Skeletal muscle satellite cell (primary cell): ENCODE results near the gene COL18A1.

Experiments
- H3K27me3 ChIP-seq: 2 replicates; pipeline ENCODE4 v1.7.0; 2013; ENCODE audit warnings: low read length; ENCODE audit not compliant: control insufficient read depth, insufficient read depth
- H3K36me3 ChIP-seq: 2 replicates; pipeline ENCODE4 v1.7.0; 2013; ENCODE audit warnings: mild to moderate bottlenecking, control low read depth, low read length; ENCODE audit not compliant: insufficient read depth
- H3K4me1 ChIP-seq: 2 replicates; pipeline ENCODE4 v1.7.0; 2013; ENCODE audit warnings: low read length; ENCODE audit not compliant: control insufficient read depth, insufficient read depth
- H3K4me2 ChIP-seq: 2 replicates; pipeline ENCODE4 v1.7.0; 2013; ENCODE audit warnings: mild to moderate bottlenecking, low read length
- H3K4me3 ChIP-seq: 2 replicates; pipeline ENCODE4 v1.7.0; 2013; ENCODE audit warnings: low read length
- H3K9ac ChIP-seq: 2 replicates; pipeline ENCODE4 v1.7.0; 2013; ENCODE audit warnings: mild to moderate bottlenecking, low read depth, low read length, moderate library complexity
- H3K9me3 ChIP-seq: replicated peaks from 2 replicates; pipeline ENCODE4 v1.7.0; 2013; ENCODE audit warnings: mild to moderate bottlenecking, control low read depth, low read length

COL18A1 gene

DNA sequence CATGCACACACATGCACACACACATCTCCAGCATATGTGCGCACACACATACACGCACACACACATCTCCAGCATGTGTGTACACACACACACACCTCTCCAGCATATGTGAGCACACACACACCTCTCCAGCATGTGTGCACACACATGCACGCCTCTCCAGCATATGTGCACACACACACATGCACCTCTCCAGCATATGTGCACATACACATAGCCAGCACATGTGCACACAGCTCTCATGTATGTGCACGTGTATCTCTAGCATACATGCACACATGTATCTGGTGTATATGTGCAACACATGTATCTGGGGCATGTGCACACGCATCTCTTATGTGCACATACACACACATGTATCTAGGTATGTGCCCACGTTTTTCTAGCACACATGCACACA is 79.4 kb downstream of the COL18A1 start:
- H3K9ac ChIP-seq, result no peak overlapping the region
- no peaks in the 10 kb centered on the region for H3K27me3 ChIP-seq
- no peaks in the 10 kb centered on the region for H3K9me3 ChIP-seq
- no peaks in the 10 kb centered on the region for H3K4me1 ChIP-seq
- no peak overlapping the region for H3K4me2 ChIP-seq
- no peak overlapping the region for H3K4me3 ChIP-seq
- H3K36me3 ChIP-seq, result no peaks in the 10 kb centered on the region

DNA sequence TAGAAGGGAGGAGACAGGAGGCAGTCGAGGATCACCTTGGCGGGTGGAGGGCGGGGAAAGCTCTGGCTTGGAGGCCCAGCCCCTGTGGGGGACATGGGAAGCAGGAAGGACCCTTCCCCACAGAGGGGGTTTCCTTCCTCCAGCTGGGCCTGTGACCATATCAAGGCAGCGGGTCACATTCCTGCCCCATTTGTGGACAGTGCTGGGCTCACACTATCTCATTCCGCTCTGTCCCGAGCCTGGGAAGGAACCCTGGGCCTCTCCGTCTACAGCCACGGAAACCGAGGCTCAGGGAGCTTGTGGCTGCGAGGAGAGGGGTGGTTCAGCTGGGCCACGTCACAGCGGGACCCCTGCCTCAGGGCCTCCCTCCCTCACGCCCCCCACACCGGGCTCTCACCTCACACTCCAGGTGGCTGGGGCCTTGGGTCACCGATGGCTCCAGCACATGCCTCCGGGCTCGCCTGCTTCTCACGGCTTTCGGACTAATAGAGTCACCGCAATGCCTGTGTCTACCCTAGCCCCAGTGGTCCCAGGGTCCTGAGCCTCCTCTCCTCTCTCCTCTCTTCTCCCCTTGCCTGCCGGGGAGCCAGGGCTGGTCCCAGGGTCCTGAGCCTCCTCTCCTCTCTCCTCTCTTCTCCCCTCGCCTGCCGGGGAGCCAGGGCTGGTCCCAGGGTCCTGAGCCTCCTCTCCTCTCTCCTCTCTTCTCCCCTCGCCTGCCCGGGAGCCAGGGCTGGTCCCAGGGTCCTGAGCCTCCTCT is 80.9 kb downstream of the COL18A1 start:
- Histone ChIP-seq H3K4me2 (no peak overlapping the region), H3K9ac (no peak overlapping the region), H3K9me3 (no peaks in the 10 kb centered on the region), H3K4me3 (no peak overlapping the region), H3K27me3 (no peaks in the 10 kb centered on the region), H3K36me3 (no peaks in the 10 kb centered on the region), H3K4me1 (no peaks in the 10 kb centered on the region)

DNA sequence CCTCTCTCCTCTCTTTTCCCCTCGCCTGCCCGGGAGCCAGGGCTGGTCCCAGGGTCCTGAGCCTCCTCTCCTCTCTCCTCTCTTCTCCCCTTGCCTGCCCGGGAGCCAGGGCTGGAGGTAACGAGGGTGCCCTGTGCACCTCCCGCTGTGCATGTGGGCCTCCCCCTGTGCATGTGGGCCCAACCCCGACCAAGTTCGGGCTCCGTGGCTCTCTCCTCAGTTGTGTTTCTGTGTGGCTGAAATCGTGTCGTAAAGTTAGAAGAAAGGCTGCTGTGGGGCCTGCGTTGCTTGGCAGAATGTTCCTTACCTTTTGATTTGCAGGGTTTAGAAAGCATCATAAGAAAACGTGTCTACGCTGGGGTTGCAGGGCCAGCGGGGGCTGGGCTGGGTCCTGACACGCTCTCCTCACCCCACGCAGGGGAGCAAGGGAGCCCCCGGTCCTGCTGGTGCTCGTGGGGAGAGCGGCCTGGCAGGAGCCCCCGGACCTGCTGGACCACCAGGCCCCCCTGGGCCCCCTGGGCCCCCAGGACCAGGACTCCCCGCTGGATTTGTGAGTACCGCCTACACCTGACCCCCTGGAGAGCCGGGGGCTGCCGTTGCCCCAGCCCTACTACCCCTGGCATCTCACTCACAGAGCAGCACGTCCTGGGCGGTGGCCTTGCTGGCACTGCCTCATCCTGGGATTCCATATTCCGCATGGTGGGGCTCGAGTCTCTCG is 81.6 kb downstream of the COL18A1 start:
- Histone ChIP-seq H3K9me3 (no peaks in the 10 kb centered on the region), H3K4me2 (no peak overlapping the region), H3K4me3 (no peak overlapping the region), H3K36me3 (no peaks in the 10 kb centered on the region), H3K9ac (no peak overlapping the region), H3K27me3 (no peaks in the 10 kb centered on the region), H3K4me1 (no peaks in the 10 kb centered on the region)

GRCh38 chr21:45487161-45487806 is 82.3 kb downstream of the COL18A1 start:
- Histone ChIP-seq H3K4me1 (no peaks in the 10 kb centered on the region), H3K9me3 (no peaks in the 10 kb centered on the region), H3K4me2 (no peak overlapping the region), H3K9ac (no peak overlapping the region), H3K4me3 (no peak overlapping the region), H3K27me3 (no peaks in the 10 kb centered on the region), H3K36me3 (no peaks in the 10 kb centered on the region)

GRCh38 chr21:45487891-45488600 is 83.1 kb downstream of the COL18A1 start:
- H3K36me3 ChIP-seq, result no peaks in the 10 kb centered on the region
- H3K4me1 ChIP-seq, result no peaks in the 10 kb centered on the region
- no peak overlapping the region for H3K4me3 ChIP-seq
- H3K9me3 ChIP-seq, result no peaks in the 10 kb centered on the region
- no peak overlapping the region for H3K4me2 ChIP-seq
- H3K27me3 ChIP-seq, result no peaks in the 10 kb centered on the region
- H3K9ac ChIP-seq, result no peak overlapping the region

- no peak overlapping the region for H3K4me3 ChIP-seq
- H3K4me1 ChIP-seq, result no peaks in the 10 kb centered on the region
- no peak overlapping the region for H3K4me2 ChIP-seq
- H3K9ac ChIP-seq, result no peak overlapping the region
- no peaks in the 10 kb centered on the region for H3K27me3 ChIP-seq
- no peaks in the 10 kb centered on the region for H3K36me3 ChIP-seq
- H3K9me3 ChIP-seq, result no peaks in the 10 kb centered on the region
Observed at GRCh38 chr21:45488931-45489721, 84.2 kb downstream of the COL18A1 start.

- H3K4me2 ChIP-seq, result no peak overlapping the region
- H3K4me1 ChIP-seq, result no peaks in the 10 kb centered on the region
- no peak overlapping the region for H3K4me3 ChIP-seq
- no peaks in the 10 kb centered on the region for H3K36me3 ChIP-seq
- no peak overlapping the region for H3K9ac ChIP-seq
- no peaks in the 10 kb centered on the region for H3K9me3 ChIP-seq
- H3K27me3 ChIP-seq, result no peaks in the 10 kb centered on the region
Observed at GRCh38 chr21:45489722-45489982, 84.7 kb downstream of the COL18A1 start.

GRCh38 chr21:45490049-45490731 is 85.2 kb downstream of the COL18A1 start:
- H3K36me3 ChIP-seq, result no peaks in the 10 kb centered on the region
- no peak overlapping the region for H3K9ac ChIP-seq

DNA sequence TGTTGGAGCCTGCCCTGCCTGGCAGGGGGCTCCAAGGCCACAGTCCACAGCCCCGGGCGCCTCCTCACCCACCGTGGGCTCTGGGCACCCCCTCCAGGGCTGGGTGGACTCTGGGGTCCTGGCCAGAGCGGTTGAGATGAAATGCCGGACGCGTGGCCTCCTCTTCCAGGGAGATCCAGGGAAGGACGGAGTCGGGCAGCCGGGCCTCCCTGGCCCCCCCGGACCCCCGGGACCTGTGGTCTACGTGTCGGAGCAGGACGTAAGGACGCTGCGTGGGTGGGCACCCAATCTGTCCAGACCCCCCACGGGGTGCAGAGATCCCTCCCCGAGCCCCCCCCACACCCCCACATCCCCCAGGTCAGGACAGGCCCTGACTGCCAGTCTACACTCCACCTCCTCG is 86.1 kb downstream of the COL18A1 start:
- no peak overlapping the region for H3K9ac ChIP-seq
- H3K4me1 ChIP-seq, result no peaks in the 10 kb centered on the region
- H3K4me3 ChIP-seq, result no peak overlapping the region
- no peak overlapping the region for H3K4me2 ChIP-seq
- no peaks in the 10 kb centered on the region for H3K27me3 ChIP-seq
- H3K36me3 ChIP-seq, result no peaks in the 10 kb centered on the region
- H3K9me3 ChIP-seq, result no peaks in the 10 kb centered on the region

More at GRCh38 chr21:45490049-45490731, 85.2 kb downstream of the COL18A1 start:
- Histone ChIP-seq H3K4me3 (no peak overlapping the region), H3K4me2 (no peak overlapping the region), H3K4me1 (no peaks in the 10 kb centered on the region), H3K9me3 (no peaks in the 10 kb centered on the region), H3K27me3 (no peaks in the 10 kb centered on the region)

GRCh38 chr21:45491623-45492022 is 86.7 kb downstream of the COL18A1 start:
- Histone ChIP-seq H3K9ac (no peak overlapping the region), H3K4me2 (no peak overlapping the region), H3K27me3 (no peaks in the 10 kb centered on the region), H3K4me3 (no peak overlapping the region), H3K9me3 (no peaks in the 10 kb centered on the region), H3K4me1 (no peaks in the 10 kb centered on the region), H3K36me3 (no peaks in the 10 kb centered on the region)
